GM18907 (cell line): ENCODE results near the gene PAQR6.
"Not testable (repeated sequence)": the region's sequence is repeated elsewhere in the genome, so short reads cannot be mapped to it uniquely, and the experiment has no call there.

ENCODE experiments used
- ATAC-seq: cut with Tn5 transposase; IDR thresholded peaks from one replicate; pipeline ENCODE4 v1.9.1; 2021; ENCODE audit warnings: mild to moderate bottlenecking, moderate library complexity; ENCODE audit not compliant: unreplicated experiment

PAQR6 gene

GRCh38 chr1:156233426-156234127 is 14.3 kb downstream of the PAQR6 start:
- no peak for ATAC-seq

GRCh38 chr1:156232201-156232894 is 15.5 kb downstream of the PAQR6 start:
- no peak for ATAC-seq

- ATAC-seq = no peak
Observed at GRCh38 chr1:156230473-156230837, 17.4 kb downstream of the PAQR6 start.

- no peak for ATAC-seq
Observed at GRCh38 chr1:156229809-156230472, 17.9 kb downstream of the PAQR6 start.

- no peak for ATAC-seq
Observed at GRCh38 chr1:156228501-156228900, 19.4 kb downstream of the PAQR6 start.

- no peak for ATAC-seq
Observed at GRCh38 chr1:156226782-156227181, 21.1 kb downstream of the PAQR6 start.

GRCh38 chr1:156226116-156226538 is 21.7 kb downstream of the PAQR6 start:
- peak; percentile 59 for ATAC-seq

- no peak for ATAC-seq
Observed at GRCh38 chr1:156225677-156226014, 22.2 kb downstream of the PAQR6 start.

- no peak for ATAC-seq
Observed at GRCh38 chr1:156221986-156222692, 25.7 kb downstream of the PAQR6 start.

- ATAC-seq = no peak
Observed at GRCh38 chr1:156220226-156220625, 27.6 kb downstream of the PAQR6 start.

GRCh38 chr1:156217871-156218270 is 30.0 kb downstream of the PAQR6 start:
- ATAC-seq = no peak

GRCh38 chr1:156216361-156217086 is 31.3 kb downstream of the PAQR6 start:
- ATAC-seq = not testable (repeated sequence)

- ATAC-seq = no peak
Observed at GRCh38 chr1:156214024-156214748, 33.7 kb downstream of the PAQR6 start.

GRCh38 chr1:156213644-156213966 is 34.3 kb downstream of the PAQR6 start:
- ATAC-seq = no peak

- peak; percentile 84 for ATAC-seq
Observed at GRCh38 chr1:156212833-156213643, 34.8 kb downstream of the PAQR6 start, which contains the start of gene PMF1. PMF1 (plus strand) TSS chr1:156213007; CDS start chr1:156213016, 9 bp downstream.

- ATAC-seq = no peak
Observed at GRCh38 chr1:156212130-156212529, 35.7 kb downstream of the PAQR6 start.

- no peak for ATAC-seq
Observed at GRCh38 chr1:156211243-156211642, 36.6 kb downstream of the PAQR6 start.

GRCh38 chr1:156204686-156205085 is 43.2 kb downstream of the PAQR6 start:
- ATAC-seq = no peak

GRCh38 chr1:156203331-156203730 is 44.5 kb downstream of the PAQR6 start:
- no peak for ATAC-seq
